Measurements from ENCODE around the gene CUX1.
A peak's percentile ranks its signal among the peaks of the same experiment; 100 is the strongest.
"Not testable (repeated sequence)": the region's sequence is repeated elsewhere in the genome, so short reads cannot be mapped to it uniquely, and the experiment has no call there.

CUX1 gene

DNA sequence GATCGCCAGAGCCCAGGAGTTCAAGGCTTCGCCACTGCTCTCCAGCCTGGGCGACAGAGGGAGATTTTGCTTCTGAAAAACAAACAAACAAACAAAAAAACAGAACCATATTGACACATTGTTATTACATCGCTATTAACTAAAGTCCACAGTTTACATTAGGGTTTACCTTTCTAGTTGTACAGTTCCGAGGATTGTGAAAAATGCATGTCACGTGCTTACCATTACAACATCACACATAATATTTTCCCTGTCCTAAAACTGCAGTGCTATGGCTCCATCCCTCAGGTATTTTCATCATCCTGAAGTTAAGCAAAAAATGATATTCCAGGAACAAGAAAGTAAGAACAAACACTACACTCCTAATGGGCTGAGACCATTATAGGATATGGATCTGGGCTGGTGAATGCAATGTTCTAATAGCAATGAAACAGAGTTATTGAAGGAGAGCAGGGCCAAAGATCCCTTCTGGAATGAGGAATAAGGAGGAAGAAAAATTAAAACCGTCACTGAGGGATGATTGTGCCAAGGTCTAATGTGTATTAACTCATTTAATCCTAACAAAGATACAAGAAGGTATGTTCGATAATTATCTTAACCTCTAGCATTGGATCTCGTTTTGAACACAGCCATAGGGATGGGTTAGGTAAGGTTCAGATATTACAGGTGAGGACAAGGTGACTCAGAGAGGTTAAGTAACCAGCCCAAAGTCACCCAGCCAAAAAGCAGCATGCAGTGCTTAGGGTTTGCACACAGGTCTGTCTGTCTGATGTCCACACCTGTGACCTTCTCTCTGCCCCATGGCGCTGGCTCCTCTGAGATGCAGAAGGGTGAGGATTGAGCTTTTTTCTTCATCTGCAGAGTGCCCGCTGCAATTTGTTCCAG lies 14.0 kb upstream of the CUX1 start:
- no peak for DNase-seq

DNA sequence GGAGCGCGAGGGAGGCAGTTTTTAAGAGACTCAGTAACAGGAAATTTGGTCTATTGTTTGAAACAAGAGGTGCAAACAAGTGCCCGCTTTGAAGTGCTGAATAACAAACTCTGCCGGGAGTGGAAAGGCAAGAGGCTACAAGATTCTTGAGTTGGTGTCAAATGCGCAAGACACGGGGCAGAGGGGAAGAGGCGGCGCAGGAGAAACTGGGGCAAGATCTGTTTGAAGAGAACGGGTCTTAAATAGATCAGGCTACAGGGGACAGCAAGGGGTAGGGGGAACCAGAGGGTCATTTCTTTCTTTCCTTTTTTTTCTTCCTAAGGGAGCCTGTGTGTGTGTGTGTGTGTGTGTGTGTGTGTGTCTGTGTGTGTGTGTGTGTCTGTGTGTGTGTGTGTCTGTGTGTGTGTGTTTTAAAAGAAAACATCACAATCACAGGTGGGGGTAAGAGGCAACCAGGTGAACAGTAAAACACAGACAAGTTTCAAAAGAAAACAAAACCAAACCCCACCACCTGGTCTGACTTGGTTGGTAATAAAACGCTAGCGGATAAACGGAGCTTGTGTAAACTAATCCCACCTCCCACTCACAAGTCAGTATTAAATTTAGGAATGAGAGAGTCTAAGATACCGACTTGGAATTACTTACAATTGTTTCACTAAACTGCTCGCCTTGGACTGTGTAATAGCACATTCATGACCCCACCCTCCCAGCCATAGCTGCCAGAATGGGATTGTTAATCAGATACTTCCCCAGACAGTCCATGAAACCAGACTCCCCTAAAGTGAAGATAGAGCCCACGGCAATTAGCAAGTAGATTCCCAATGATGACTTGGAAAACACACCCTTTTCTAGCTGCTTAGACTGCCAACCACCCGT lies 13.1 kb upstream of the CUX1 start:
- DNase-seq, result no peak

DNA sequence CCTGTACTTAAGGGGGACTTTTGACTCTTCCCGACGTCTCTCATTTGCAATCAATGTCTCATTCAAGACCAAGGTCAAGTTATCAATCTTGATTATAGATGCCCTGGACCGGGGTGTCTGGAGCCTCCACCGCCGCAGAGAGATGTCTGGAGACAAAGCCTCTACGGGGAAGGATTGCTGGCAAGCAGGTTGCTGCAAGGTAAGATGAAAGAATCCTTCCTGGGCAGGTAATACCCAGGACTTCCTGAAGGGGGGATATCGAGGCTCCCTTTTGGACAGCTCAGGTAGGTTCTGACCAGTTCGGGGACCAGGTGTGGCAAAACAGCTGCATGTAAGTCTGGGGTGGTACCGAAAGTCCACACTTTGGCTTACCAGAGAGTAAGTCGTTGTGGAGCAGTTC lies 12.5 kb upstream of the CUX1 start:
- no peak for DNase-seq

DNA sequence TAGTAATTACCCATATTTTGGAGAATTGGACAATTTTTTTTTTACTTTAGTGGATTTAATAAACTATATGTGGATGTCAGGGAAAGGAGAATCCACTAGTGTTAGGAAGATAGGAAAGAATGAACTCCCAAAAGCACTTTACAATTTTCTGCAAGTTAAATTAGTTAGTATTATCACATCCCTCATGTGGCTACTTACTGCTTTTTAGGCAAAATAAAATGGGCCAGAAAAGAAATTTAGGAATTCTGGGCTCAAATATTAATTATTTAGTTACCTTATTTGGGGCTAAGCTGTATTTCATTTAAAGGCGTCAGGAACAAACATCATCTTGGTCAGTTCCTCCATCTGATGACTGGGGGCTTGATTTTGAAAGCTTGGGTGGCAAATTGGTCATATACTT lies 4.8 kb upstream of the CUX1 start:
- DNase-seq, result no peak

DNA sequence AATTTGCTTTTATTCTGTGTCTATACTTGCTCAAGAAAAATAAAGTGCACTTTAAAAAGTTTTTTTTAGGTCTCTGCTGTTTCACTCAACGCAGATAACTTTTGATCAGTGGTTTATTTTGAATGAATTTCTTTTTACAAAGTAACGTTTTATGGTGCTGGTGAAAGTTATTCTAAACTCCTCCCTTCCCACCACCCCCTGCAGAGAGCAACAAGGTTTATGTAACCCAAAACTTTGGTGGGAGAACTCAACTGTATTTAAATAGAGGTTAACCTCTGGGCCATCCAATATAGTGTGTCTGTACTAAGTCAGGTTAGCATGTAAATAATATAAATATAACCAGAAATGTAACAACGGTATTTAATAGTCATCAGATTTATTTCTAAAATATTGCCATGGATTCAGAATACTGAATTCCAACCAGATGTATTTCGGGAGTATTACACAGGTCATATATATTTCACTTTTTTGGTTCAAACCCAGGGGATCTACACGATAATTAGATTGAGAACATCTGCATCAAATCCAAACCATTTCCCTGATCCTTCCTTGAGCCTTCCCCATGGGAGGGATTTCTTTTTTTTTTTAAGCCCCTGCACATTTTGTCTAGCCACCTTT lies 3.9 kb upstream of the CUX1 start:
- DNase-seq, result no peak

DNA sequence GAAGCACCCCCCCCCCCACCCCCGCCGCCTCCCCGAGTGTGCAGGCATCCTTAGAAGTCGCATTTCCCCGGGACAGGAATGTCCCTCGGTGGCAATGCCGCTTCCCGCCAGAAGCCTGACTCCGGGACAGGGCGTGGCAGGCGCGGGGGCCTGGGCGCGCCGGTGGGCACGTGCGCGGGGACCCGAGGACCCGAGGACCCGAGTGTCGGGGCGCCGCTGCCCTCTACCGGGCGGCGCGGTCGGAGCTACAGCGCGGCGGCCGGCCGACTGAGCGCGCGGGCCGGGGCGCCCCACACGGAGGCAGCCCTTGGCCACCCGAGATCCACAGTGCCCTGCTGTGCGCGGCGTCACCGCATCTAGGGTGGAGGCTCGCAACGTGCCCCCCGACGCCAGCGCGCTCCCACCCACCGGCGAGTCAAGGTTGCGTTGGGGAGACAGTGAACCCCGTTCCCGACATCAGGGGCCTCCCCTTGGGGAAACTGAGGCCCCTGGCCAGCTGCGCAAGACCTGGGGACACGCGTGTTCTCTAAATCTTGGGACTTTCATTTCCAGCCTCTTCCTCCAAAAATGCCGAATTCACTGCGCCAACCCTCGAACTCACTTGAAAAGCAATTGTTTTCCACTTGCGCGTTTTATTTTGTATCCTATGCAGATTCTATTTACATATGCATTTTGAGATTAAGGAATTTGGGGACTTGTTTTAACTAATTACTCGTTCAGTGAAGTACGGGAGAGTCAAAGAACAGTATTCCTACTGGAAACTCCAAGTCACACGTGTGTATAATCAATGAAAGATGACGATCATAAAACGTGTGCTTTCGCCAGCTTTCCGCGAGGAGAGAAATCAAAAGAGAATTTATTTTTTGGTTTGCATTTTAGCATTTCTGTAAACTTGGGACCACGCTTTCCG lies 3.1 kb upstream of the CUX1 start:
- DNase-seq, result peak; percentile 36 to 62

DNA sequence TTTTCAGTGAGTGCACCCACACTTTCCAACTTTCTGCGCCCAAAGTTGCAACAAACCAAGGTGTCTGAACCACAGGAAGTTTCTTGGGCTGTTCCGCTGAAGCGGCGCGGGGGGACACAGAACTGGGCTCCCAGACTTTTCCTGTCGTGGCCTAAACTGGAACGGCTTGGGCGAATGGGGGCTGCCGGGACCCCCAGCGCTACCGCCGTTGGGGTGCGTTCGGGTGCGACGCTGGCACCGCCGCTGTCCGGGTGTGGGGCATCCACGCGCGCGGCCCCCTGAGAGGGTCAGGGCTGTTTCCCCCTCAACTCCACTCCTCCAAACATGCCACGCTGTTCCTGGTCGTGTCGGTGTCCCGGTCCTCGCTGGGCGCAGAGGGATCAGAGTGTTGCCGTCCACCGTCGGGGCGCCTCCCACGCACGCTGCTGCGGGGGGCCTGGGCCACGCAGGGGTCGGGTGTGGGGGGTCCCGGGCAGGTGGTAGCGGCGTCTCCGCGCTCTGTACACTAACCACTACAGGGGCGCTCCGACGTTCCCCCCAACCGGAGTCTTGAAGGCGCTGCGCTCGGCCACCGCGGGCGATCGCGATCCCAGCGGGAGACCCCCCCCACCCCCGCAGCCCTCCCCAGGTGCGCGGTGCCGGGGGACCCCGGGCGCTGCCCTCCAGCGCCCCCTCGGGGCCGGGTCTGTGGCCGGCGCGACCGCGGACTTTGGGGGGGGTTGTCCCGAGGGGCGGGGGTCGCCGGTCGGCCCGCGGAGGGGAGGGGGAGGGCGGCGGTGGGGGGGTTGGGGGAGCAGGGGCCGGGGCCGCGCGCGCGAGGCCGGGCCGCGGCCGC lies 2.2 kb upstream of the CUX1 start:
- DNase-seq, result peak; percentile 33 to 38

DNA sequence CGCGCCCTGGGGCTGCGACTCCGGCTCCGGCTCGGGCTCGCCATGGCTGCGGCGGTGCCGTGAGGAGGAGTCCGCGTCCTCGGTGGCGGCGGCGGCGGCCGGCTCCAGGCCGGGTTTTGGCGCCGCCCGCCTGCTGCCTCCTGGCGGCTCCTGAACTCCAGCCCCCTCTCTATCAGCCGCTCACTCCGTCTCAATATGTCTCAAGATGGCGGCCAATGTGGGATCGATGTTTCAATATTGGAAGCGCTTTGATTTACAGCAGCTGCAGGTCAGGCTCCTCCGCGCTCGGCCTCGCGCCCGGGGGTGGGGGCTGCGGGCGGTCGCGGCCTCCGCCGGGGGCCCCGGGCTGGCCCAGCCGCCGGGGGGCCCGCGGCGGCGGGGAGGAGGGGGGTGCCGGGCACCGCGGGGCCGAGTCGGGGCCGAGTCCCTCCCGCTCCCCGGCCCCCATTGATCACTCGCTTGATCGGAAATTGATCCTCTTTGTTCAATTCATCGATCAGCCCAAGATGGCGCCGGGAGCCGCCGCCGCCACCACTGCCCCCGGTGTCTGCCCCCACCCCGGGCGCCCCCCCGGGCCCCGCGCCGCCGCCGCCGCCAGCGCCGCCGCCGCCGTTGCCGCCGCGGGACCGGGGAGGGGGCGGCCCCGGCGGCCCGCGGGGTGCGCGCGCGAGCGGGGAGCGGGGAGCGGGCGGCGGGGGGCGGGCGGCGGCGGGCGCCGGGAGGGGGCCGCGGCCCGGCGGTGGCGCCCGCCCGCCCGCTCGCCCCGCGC lies 1.4 kb upstream of the CUX1 start:
- peak; percentile 67 to 72 for DNase-seq

DNA sequence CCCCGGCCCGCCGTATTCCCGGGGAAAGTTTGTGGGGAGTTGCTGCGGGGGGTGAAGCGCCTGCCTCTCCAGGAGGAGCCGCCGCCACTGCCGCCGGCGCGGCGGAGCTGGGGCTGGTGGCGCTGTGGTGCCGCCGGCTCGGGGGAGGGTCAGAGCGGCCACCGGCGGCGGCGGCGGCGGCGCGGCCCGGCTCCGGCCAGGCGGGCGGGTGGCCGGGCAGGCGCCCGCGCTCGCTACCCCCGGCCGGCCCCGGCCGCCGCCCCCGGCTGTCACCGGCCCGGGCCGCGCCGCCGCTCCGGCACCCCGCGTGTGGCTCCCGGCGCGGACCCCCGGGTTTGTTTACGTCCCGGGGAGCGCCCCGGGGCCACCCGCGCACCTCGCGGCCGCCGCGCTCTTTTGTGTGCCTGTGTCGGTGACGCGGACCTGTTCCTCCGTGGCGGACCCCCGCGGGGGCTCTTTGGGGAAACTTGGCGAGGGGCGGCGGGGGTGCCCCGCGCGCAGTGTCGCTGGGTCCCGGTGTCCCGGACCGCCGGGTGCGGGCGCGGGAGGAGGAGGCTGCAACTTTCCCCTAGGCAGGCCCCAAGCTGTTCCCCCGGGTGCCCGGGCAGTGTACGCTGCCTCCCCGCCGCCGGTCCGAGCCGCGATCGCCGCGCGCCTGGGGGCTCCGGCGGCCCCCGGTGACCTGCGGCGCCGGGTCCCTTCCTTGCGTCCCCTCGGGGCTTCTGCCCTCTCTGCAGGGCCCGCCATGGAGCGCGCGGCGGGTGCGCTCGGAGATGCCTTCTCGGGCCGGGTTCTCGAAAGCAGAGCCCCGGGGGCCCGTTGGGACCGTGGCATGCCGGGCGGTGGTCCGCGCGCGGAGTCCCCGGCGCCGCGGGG lies 593 bp upstream of the CUX1 start:
- no peak for DNase-seq

DNA sequence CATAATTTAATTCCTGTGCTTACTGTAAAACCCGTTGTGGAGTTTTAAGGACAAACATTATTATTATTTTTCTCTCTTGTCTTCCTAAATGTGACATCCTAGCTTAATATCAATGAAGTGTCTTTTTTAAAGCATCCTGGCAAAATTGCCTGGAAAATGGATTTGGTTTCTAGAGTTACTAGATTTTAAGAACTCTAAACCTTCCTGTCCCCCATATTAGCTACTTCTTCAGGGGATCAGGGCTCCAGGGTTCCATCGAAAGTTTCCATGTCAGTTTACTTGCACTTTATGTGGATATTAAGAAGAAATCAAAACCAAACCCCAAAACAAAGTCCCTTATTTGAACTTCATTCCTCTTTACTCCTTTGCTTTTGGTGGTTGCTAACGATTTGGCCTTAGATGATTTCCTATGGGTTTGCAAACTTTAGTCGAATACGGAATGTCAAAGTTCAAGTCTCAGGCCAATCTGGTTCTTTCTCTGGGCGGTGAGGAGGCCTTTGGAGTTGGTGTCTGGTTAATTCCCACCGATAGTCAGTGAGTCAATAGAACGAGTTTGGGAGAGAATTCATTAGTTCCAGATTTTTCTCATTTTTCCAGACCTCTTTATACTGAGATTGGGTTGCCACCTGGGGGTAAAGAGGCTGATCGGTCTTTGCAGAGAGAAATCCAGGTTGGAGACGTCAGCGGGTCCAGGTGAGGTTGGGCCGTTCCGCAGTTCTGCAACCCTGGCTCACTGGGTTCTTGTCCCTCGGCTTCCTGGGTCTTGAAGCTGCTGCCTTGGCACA lies 1.1 kb downstream of the CUX1 start:
- no peak for DNase-seq

DNA sequence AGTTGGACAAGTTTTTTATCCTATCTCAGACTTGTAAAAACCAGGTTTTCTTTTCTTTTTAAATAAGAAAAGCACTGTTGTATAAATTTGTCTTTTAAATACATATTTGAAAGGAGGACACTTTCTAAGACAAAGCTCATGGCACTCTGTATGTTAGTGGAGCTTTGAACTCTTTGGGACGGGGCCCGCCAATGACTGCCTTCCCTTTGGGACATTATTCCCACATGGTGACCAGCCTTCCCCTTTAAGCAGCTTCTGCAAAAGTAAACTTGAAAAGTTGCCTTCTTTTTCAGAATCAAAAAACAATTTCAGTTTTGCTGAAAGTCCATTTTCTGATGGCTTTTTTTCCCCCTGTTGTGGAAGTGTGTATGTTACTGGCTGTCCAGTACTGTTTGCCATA lies 1.8 kb downstream of the CUX1 start:
- DNase-seq, result no peak

DNA sequence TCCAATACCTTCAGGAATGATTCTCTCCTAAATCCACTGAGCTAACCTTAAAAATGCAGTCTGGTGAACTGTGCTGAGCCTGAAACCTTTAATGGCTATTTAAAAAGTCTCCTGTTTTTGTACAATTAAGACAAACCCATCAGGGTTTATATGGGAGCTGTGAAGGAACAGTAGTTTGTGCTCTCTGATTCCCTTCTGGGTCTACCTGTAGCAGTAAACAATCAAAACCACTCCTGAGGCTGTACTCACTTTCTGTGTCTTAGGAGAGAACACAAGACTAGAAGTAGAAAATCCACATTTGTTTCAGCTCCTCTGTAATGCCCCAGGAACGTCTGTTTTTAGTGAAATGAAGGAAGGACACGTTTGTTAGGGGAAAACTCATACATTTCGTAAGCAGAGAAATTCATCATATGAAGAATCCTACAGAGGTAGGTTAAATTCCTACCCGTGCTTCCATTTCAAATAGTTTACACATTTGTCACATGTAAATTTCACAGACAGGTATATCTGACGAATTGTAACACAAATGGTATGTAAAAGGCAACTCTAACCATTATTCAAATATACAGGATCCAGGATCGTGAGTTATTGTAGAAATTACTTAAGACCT lies 2.6 kb downstream of the CUX1 start:
- no peak for DNase-seq

DNA sequence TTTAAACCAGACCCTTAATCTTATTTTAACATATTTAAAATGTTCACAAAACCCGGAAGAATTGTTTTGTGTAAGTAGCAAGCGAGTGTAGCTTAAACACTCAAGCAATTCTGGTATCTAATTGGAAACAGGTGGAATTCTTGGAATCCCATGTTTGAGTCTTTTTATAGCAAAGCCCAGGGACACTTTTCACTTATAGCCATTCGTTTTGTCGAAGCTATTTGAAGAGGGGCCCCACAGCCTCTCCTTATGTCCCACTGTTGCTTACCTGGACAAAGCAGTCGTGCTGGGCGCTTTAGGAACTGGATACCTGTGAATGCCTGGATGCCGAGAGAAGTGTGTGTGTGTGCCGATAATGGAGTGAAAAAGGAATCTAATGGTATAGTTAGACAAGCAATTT lies 3.3 kb downstream of the CUX1 start:
- DNase-seq, result no peak

DNA sequence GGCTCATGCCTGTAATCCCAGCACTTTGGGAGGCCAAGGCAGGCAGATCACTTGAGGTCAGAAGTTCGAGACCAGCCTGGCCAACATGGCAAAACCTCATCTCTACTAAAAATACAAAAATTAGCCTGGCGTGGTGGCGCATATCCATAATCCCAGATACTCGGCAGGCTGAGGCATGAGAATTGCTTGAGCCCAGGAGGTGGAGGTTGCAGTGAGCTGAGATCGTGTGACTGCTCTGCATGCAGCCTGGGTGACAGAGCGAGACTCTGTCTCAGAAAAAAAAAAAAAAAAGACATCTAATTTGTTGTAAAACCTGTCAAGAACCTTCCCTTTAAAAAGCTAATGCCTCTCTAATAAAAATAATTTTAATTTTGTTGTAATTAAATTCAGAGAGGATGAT lies 5.2 kb downstream of the CUX1 start:
- not testable (repeated sequence) for DNase-seq

DNA sequence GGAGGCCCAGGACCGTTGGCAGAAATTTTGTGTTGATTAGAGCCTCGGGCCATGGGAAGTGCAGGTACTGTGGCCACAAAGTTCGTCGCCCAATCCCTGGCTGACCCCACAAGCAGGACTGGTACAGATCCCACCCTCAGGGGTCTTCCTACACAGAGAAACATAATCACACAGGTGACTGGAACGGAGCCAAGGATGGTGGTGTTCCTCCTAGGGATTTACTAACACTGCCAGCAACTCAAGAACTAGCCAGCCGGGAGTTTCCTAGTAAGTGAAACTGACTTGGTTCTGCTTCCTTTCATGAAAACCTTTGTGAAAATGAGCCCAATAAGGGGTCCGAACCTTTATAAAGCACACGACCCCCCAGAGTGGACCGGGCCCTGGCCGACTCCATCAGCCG lies 5.7 kb downstream of the CUX1 start:
- DNase-seq, result no peak

DNA sequence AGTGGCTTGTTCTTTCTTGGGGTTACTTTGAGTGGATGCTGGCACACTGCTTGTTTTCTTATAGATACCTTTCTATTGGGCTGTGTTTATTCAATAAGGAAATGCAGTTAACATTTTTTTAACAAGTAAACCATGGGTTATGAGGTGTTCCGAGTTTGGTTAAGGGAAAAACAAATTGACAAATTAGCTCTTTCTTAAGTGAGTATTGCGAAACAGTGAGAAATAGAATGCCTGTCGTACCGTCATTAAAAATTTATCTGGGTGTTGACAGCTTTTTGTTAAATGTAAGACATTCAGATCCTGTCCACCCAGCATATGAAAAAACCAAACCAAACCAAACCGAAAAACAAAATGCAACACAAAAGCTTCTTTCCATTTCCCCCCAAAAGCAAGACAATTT lies 6.2 kb downstream of the CUX1 start:
- DNase-seq, result no peak

DNA sequence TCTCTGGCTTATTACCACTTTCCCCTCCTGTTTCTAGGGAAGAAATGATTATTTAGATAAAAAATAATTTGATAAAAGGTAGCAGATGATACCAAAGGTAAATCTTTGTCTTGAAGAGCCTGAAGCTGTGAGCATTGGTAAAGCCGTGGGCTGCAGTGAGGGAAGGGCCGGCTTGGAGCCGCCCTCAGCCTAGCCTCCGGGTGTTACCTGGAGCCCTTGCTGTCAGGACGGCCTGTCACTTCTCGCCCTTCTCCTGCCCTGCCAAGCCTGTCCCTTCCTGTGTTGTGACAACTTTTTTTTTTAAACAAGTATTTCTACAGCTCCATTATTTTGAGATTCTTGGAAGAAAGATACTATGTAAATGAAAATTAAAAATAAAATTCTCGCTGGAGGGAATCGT lies 7.0 kb downstream of the CUX1 start:
- DNase-seq, result no peak

DNA sequence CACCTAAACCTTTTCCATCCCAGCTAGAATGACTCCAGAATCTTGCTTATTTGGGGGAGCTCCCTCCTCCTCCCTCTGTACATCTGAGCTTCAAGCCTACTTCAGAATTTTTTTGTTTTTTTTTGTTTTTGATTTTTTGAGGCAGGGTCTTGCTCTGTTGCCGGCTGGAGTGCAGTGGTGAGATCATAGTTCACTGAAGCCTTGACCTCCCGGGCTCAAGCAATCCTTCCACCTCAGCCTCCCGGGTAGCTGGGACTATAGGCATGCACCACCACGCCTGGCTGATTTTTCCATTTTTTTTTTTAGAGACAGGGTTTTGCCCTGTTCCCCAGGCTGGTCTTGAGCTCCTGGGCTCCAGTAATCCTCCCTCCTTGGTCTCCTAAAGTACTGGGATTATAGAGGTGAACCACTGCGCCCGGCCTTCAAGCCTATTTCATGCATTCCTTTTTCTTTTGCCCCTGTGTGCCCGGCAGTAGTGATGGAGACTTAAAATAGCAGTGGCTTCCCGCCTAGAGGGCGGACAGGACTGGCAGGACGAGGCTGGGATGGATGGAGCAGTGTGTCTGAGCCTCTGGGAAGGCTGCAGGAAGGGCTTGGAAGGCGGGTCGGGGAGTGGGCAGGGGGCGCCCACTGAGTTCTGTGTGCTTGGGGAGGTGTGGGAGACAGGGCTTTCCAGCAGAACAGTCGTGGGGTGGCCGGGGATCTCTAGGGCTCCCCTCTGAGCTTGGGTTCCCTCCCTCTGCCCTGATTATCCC lies 8.8 kb downstream of the CUX1 start:
- no peak for DNase-seq

Data from AML-193 (cell line).